Natural killer cell (primary cell): Measurements from ENCODE around the gene CCDC126. TPM values are rescaled to one million over a fixed set of nuclear protein-coding genes. Genes with fewer than 3 reads are reported as not detected.

Experiments
- total RNA-seq, 4 donors: library from RNA; stranded (reverse); fragments of 120-200 nt in 1 of 4; gene quantifications; one replicate each; pipeline versions ENCODE4 v1.2.3 to v1.2.4, GENCODE V29; 2013 to 2022

CCDC126 gene
- total RNA-seq, 3 donors from 2014 or later (not counting 1 experiment from before 2014, with no cell fraction given), result 13.4 to 19.0 (median 16.9) TPM

Other genes starting within 250 kb of the CCDC126 start
- gene IGF2BP3, start 126.9 kb upstream of the CCDC126 start, total RNA-seq, result 1 to 10 TPM in 2 of 3 donors, not detected in 1; 1.4 to 2.9 TPM
- gene TRA2A, start 65.4 kb upstream of the CCDC126 start, total RNA-seq, result 100 to 1,000 TPM; 269 to 385 (median 324) TPM
- gene FAM221A, start 82.8 kb downstream of the CCDC126 start, total RNA-seq, result 1 to 10 TPM; 5.7 to 7.4 (median 6.9) TPM
- gene STK31, start 112.8 kb downstream of the CCDC126 start, total RNA-seq, result 1 to 10 TPM in 1 of 3 donors, under 1 TPM in 2; 0.39 to 1.3 (median 0.94) TPM